CD4-positive, alpha-beta T cell (primary cell): ENCODE measurements around the gene RAB33B. TPM values are rescaled to one million over a fixed set of nuclear protein-coding genes. Genes with fewer than 3 reads are reported as not detected.

Experiments used
- ATAC-seq: fragments of 200-7000 bp; cut with Tn5 transposase; one replicate; pipeline ENCODE4 v1.10.0; 2022; ENCODE audit warnings: mild to moderate bottlenecking; ENCODE audit not compliant: poor library complexity
- CTCF ChIA-PET: fragments of 350-600 bp; sonication (Branson Sonifier 250); formaldehyde crosslinking; loops from one replicate; lab custom pipeline; 2021; ENCODE audit warnings: antibody characterized with exemption, inconsistent platforms; lab: Charles Lee
- POLR2A ChIA-PET: fragments of 350-600 bp; sonication (Branson Sonifier 250); formaldehyde crosslinking; loops from one replicate; lab custom pipeline; 2021; ENCODE audit warnings: antibody characterized with exemption, inconsistent platforms; lab: Charles Lee
- DNase-seq, 14 experiments: peaks; one replicate each; pipeline ENCODE4 v3.0.0-alpha.2; 2013 to 2020; ENCODE audit warnings: mixed read lengths in 2 of 14
- H3K27ac ChIP-seq, 2 donors: one replicate each; pipeline versions ENCODE4 v1.5.1 to v1.7.0; 2013; ENCODE audit warnings: low read length in 2 of 2, low read depth in 1 of 2, mild to moderate bottlenecking in 1 of 2
- H3K27me3 ChIP-seq, 2 experiments: 1 replicate in 1 of 2; 2 replicates in 1 of 2; pipeline versions ENCODE4 v1.6.1 to v1.7.0; 2013; ENCODE audit warnings: low read length in 2 of 2, control low read depth in 1 of 2, mild to moderate bottlenecking in 1 of 2, moderate library complexity in 1 of 2; ENCODE audit not compliant: insufficient read depth in 2 of 2, control insufficient read depth in 1 of 2
- H3K36me3 ChIP-seq: one replicate; pipeline ENCODE4 v1.6.1; 2013; ENCODE audit warnings: low read length, control low read depth; ENCODE audit not compliant: insufficient read depth
- H3K4me1 ChIP-seq: one replicate; pipeline ENCODE4 v1.6.1; 2013; ENCODE audit warnings: low read length, control low read depth; ENCODE audit not compliant: insufficient read depth
- H3K4me3 ChIP-seq: one replicate; pipeline ENCODE4 v1.5.1; 2013; ENCODE audit warnings: mild to moderate bottlenecking, low read length, moderate library complexity
- H3K9me3 ChIP-seq, 2 experiments: 1 replicate in 1 of 2; 2 replicates in 1 of 2; pipeline versions ENCODE4 v1.6.1 to v1.7.0; 2013; ENCODE audit warnings: low read length in 2 of 2, mild to moderate bottlenecking in 2 of 2, control low read depth in 1 of 2, moderate library complexity in 1 of 2; ENCODE audit not compliant: control insufficient read depth in 1 of 2, insufficient read depth in 1 of 2
- H3K27ac Mint-ChIP-seq: one replicate; pipeline ENCODE4 v1.8.0; 2020; ENCODE audit warnings: mixed read lengths
- H3K27me3 Mint-ChIP-seq: one replicate; pipeline ENCODE4 v1.8.0; 2021; ENCODE audit warnings: mixed read lengths
- H3K36me3 Mint-ChIP-seq: one replicate; pipeline ENCODE4 v1.8.0; 2021; ENCODE audit warnings: low read depth, mixed read lengths
- H3K4me1 Mint-ChIP-seq: one replicate; pipeline ENCODE4 v1.8.0; 2021; ENCODE audit warnings: low read depth, mixed read lengths
- H3K4me3 Mint-ChIP-seq: one replicate; pipeline ENCODE4 v1.8.0; 2020; ENCODE audit warnings: mild to moderate bottlenecking, mixed read lengths
- H3K9me3 Mint-ChIP-seq: one replicate; pipeline ENCODE4 v1.8.0; 2020; ENCODE audit warnings: mixed read lengths
- CTCF ChIP-seq: fragments of 200-600 bp; IDR thresholded peaks from one replicate; pipeline ENCODE4 v1.8.0; 2022; ENCODE audit warnings: antibody characterized with exemption, mild to moderate bottlenecking
- intact Hi-C, 2 experiments: fragments of 100-400 bp; cut with DNase I in 1 of 2; cut with micrococcal nuclease in 1 of 2; formaldehyde crosslinking; loops; one replicate each; pipeline versions ENCODE4 v1.15.1 to v1.9.0; 2023 to 2025; cut with DNase I, micrococcal nuclease
- total RNA-seq, 174 experiments: library from RNA in 2 of 174; stranded (reverse) in 2 of 174; gene quantifications; one replicate each; pipeline ENCODE4 v1.2.3 and lab custom pipeline; 2021 to 2026

RAB33B gene
- total RNA-seq, 2 experiments from 2014 or later: 23.3 to 23.6 TPM

GRCh38 chr4:139484783-139485311, 30.9 kb downstream of the RAB33B start:
- no peaks in the 10 kb centered on the region for H3K9me3 Mint-ChIP-seq
- H3K36me3 ChIP-seq: no peaks in the 10 kb centered on the region
- intact Hi-C loops: no loop called here
- H3K27me3 ChIP-seq: no peaks in the 10 kb centered on the region
- H3K9me3 ChIP-seq: no peaks in the 10 kb centered on the region
- H3K27ac Mint-ChIP-seq: no peak overlapping the region
- no peak for DNase-seq
- H3K4me3 Mint-ChIP-seq: no peak overlapping the region
- ChIA-PET CTCF (interaction anchor here (1.6 kb wide), 1 partner anchor 118 kb away, joined by 3 read pairs; no protein-coding TSS in a partner anchor), POLR2A (no interaction called here)
- no peaks in the 10 kb centered on the region for H3K27me3 Mint-ChIP-seq
- H3K4me3 ChIP-seq: no peak overlapping the region
- no peaks in the 10 kb centered on the region for H3K4me1 ChIP-seq
- H3K4me1 Mint-ChIP-seq: no peaks in the 10 kb centered on the region
- no peak for ATAC-seq
- no peak for TF ChIP-seq CTCF
- H3K27ac ChIP-seq: no peak overlapping the region
- H3K36me3 Mint-ChIP-seq: no peaks in the 10 kb centered on the region

GRCh38 chr4:139488442-139488841, 34.5 kb downstream of the RAB33B start:
- H3K9me3 ChIP-seq: no peaks in the 10 kb centered on the region
- ChIA-PET CTCF (interaction anchor here (0.7 kb wide), 1 partner anchor 1927 kb away, joined by 3 read pairs; no protein-coding TSS in a partner anchor), POLR2A (interaction anchor here (0.6 to 1.2 kb wide), 2 partner anchors 68 to 315 kb away, joined by 3 to 4 read pairs; partner anchors contain the start of gene SETD7)
- Mint-ChIP-seq H3K4me1 (no peaks in the 10 kb centered on the region), H3K27ac (no peak overlapping the region), H3K36me3 (no peaks in the 10 kb centered on the region), H3K4me3 (no peak overlapping the region), H3K9me3 (no peaks in the 10 kb centered on the region), H3K27me3 (no peaks in the 10 kb centered on the region)
- intact Hi-C loops: no loop called here
- H3K4me1 ChIP-seq: no peaks in the 10 kb centered on the region
- ATAC-seq (no peak), DNase-seq (no peak)
- no peak for TF ChIP-seq CTCF
- H3K27ac ChIP-seq: no peak overlapping the region
- H3K27me3 ChIP-seq: no peaks in the 10 kb centered on the region
- no peak overlapping the region for H3K4me3 ChIP-seq
- no peaks in the 10 kb centered on the region for H3K36me3 ChIP-seq

GRCh38 chr4:139489638-139490037, 35.7 kb downstream of the RAB33B start:
- no peaks in the 10 kb centered on the region for H3K27me3 Mint-ChIP-seq
- ChIA-PET CTCF (no interaction called here), POLR2A (no interaction called here)
- no peaks in the 10 kb centered on the region for H3K27me3 ChIP-seq
- H3K27ac ChIP-seq: no peak overlapping the region
- no peaks in the 10 kb centered on the region for H3K4me1 ChIP-seq
- H3K4me3 ChIP-seq: no peak overlapping the region
- no peak overlapping the region for H3K4me3 Mint-ChIP-seq
- intact Hi-C loops: no loop called here
- H3K36me3 ChIP-seq: no peaks in the 10 kb centered on the region
- no peak overlapping the region for H3K27ac Mint-ChIP-seq
- no peak for TF ChIP-seq CTCF
- H3K36me3 Mint-ChIP-seq: no peaks in the 10 kb centered on the region
- DNase-seq (no peak), ATAC-seq (no peak)
- no peaks in the 10 kb centered on the region for H3K4me1 Mint-ChIP-seq
- no peaks in the 10 kb centered on the region for H3K9me3 Mint-ChIP-seq
- no peaks in the 10 kb centered on the region for H3K9me3 ChIP-seq
